Suprapubic skin (tissue), 4 donors: ENCODE measurements around the gene CRYZL1.

Experiments
- EP300 ChIP-seq: sonication (generic); formaldehyde crosslinking; IDR thresholded peaks from one replicate; pipeline ENCODE4 v1.6.1; 2017; ENCODE audit warnings: antibody characterized with exemption
- POLR2A ChIP-seq, 2 donors: fragments of 450-650 bp; IDR thresholded peaks; one replicate each; pipeline ENCODE4 v1.6.1; 2017; ENCODE audit warnings: antibody characterized with exemption in 2 of 2, mild to moderate bottlenecking in 2 of 2, moderate library complexity in 2 of 2
- POLR2AphosphoS5 ChIP-seq, 3 donors: sonication (generic); formaldehyde crosslinking; IDR thresholded peaks; one replicate each; pipeline ENCODE4 v1.6.1; 2017; ENCODE audit warnings: antibody characterized with exemption in 3 of 3
- TF ChIP-seq, protein P1 (sequence below), 2 donors: fragments of 200-600 bp in 1 of 2; fragments of 450-650 bp in 1 of 2; sonication (generic) in 1 of 2; IDR thresholded peaks; one replicate each; pipeline ENCODE4 v1.5.1; 2016 to 2019; ENCODE audit warnings: antibody characterized with exemption in 2 of 2, mild to moderate bottlenecking in 1 of 2, moderate library complexity in 1 of 2

DNA sequence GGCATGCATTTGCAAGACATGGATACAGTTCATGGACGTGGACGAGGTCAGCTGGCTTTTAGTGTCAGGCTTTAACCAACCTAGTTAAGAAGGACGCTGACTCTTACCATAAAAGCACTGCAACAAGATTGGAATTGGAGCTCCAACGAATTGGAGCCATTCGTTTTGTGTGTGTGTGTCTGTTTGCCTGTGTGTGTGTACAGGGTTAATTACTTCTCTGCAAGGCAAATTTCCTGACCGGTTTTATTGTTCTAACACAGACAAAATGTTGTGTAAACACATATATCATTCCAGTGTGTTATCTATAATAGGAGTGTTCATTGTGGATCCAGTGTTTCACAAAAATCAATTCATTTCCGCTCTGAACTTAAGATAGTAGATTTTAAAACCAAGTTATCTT, 8.7 kb upstream of the CRYZL1 start:
- no peak for TF ChIP-seq POLR2AphosphoS5 (IDR thresholded peaks at IDR 0.05)
- TF ChIP-seq, protein P1, sequence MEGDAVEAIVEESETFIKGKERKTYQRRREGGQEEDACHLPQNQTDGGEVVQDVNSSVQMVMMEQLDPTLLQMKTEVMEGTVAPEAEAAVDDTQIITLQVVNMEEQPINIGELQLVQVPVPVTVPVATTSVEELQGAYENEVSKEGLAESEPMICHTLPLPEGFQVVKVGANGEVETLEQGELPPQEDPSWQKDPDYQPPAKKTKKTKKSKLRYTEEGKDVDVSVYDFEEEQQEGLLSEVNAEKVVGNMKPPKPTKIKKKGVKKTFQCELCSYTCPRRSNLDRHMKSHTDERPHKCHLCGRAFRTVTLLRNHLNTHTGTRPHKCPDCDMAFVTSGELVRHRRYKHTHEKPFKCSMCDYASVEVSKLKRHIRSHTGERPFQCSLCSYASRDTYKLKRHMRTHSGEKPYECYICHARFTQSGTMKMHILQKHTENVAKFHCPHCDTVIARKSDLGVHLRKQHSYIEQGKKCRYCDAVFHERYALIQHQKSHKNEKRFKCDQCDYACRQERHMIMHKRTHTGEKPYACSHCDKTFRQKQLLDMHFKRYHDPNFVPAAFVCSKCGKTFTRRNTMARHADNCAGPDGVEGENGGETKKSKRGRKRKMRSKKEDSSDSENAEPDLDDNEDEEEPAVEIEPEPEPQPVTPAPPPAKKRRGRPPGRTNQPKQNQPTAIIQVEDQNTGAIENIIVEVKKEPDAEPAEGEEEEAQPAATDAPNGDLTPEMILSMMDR (IDR thresholded peaks at IDR 0.05), result no peak
- TF ChIP-seq POLR2A (IDR thresholded peaks at IDR 0.05), result no peak
- TF ChIP-seq EP300, result no peak
